ENCODE data around the gene SPTLC2.
"Not testable (repeated sequence)": the region's sequence is repeated elsewhere in the genome, so short reads cannot be mapped to it uniquely, and the experiment has no call there.

SPTLC2 gene

GRCh38 chr14:77544571-77544970 is 71.9 kb downstream of the SPTLC2 start:
- TF ChIP-seq CTCF (IDR thresholded peaks at IDR 0.05), result no peak
- Histone ChIP-seq H3K36me3 (peaks cover 82% of the 10 kb centered on the region), H3K27me3 (no peaks in the 10 kb centered on the region), H3K9me3 (no peaks in the 10 kb centered on the region), H3K27ac (no peak overlapping the region), H3K4me1 (ENCODE audit: control insufficient read depth in 1 of 2, insufficient read depth in 1 of 2, low read depth in 1 of 2, low read length in 1 of 2) (peaks cover 0 to 4% of the 10 kb centered on the region in 2 experiments), H3K4me3 (ENCODE audit: low read depth in 1 of 2, low read length in 1 of 2) (no peak overlapping the region)

- Histone ChIP-seq H3K27ac (no peak overlapping the region), H3K9me3 (no peaks in the 10 kb centered on the region), H3K27me3 (no peaks in the 10 kb centered on the region), H3K4me1 (ENCODE audit: control insufficient read depth in 1 of 2, insufficient read depth in 1 of 2, low read depth in 1 of 2, low read length in 1 of 2) (peaks cover 0 to 5% of the 10 kb centered on the region in 2 experiments), H3K4me3 (ENCODE audit: low read depth in 1 of 2, low read length in 1 of 2) (no peak overlapping the region), H3K36me3 (peaks cover 76% of the 10 kb centered on the region)
- TF ChIP-seq CTCF (IDR thresholded peaks at IDR 0.05), result no peak
Observed at GRCh38 chr14:77543637-77544334, 72.7 kb downstream of the SPTLC2 start.

DNA sequence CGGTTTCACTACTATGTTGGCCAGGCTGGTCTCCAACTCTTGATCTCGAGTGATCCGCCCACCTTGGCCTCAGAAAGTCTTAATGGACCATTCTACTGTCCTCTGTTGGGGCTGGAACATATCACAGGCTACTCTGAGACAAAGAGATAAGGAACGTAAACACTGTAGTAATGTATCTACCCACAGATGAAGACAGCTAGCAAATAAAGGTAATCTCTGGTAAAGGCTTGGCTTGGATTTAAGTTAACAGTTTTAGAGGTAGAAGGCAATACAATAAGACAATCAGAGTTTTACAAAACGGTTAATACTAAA is 73.2 kb downstream of the SPTLC2 start:
- no peaks in the 10 kb centered on the region for H3K27me3 ChIP-seq
- peaks cover 76% of the 10 kb centered on the region for H3K36me3 ChIP-seq
- no peaks in the 10 kb centered on the region for H3K9me3 ChIP-seq
- H3K4me3 ChIP-seq (ENCODE audit: low read depth in 1 of 2, low read length in 1 of 2), result no peak overlapping the region
- no peak for TF ChIP-seq CTCF (IDR thresholded peaks at IDR 0.05)
- H3K27ac ChIP-seq, result no peak overlapping the region
- H3K4me1 ChIP-seq (ENCODE audit: control insufficient read depth in 1 of 2, insufficient read depth in 1 of 2, low read depth in 1 of 2, low read length in 1 of 2), result peaks cover 0 to 11% of the 10 kb centered on the region in 2 experiments

DNA sequence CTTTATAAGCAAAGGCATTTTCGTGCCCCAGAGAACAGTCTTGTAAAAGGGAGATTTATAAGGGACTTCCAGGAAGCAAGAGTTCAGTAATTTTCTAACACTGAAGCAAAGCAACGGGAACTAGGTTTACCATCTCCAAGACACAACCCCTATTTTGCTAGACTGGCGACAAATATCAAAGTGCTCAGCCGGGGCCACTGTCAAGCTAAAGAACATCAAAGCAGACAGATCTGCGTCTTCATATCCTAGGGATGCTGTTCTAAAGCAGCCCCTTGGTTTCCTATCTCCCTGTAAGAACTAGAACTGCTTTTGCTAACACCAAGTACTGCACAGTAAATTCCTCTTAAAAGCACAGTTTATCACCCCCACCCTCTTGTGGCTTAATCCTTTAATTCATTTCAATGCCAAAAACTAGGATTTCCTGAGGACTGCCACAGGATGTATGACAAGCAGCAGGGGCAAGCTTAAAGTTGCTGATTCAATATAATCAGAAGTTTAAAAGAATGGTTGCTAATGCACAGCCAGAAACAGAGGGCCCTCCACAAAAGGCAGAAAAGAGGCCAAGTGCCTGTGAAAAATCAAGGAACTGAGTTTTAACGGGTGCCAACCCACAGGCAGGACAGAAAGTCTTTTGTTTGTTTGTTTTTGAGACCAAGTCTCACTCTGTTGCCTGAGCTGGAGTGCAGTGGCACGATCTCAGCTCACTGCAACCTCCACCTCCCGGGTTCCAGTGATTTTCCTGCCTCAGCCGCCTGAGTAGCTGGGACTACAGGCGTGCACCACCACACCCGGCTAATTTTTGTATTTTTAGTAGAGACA is 73.8 kb downstream of the SPTLC2 start:
- H3K4me3 ChIP-seq (ENCODE audit: low read depth in 1 of 2, low read length in 1 of 2), result no peak overlapping the region
- no peak for TF ChIP-seq CTCF (IDR thresholded peaks at IDR 0.05)
- no peaks in the 10 kb centered on the region for H3K9me3 ChIP-seq
- H3K36me3 ChIP-seq, result peaks cover 72% of the 10 kb centered on the region
- peak overlapping the region; percentile 47 for H3K27ac ChIP-seq
- peaks cover 0 to 17% of the 10 kb centered on the region in 2 experiments for H3K4me1 ChIP-seq (ENCODE audit: control insufficient read depth in 1 of 2, insufficient read depth in 1 of 2, low read depth in 1 of 2, low read length in 1 of 2)
- no peaks in the 10 kb centered on the region for H3K27me3 ChIP-seq

DNA sequence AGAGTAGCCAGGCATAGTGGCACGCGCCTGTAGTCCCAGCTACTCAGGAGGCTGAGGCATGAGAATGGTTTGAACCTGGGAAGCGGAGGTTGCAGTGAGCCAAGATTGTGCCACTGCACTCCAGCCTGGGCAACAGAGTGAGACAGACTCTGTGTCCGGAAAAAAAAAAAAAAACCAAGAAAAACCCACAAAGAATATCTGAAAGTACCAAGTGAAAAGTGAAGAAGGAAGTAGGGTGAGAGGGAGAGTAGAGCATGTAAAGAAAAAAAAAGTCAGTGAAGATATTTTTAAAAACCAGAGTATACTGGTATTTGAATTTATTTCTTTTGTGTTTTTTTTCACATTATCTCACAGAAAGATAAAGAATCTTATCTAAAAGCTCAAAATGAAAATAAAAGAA is 74.5 kb downstream of the SPTLC2 start:
- Histone ChIP-seq H3K4me3 (ENCODE audit: low read depth in 1 of 2, low read length in 1 of 2) (no peak overlapping the region), H3K27ac (peak overlapping the region; percentile 47), H3K9me3 (no peaks in the 10 kb centered on the region), H3K36me3 (peaks cover 65% of the 10 kb centered on the region), H3K27me3 (no peaks in the 10 kb centered on the region), H3K4me1 (ENCODE audit: control insufficient read depth in 1 of 2, insufficient read depth in 1 of 2, low read depth in 1 of 2, low read length in 1 of 2) (peaks cover 0 to 24% of the 10 kb centered on the region in 2 experiments)
- no peak for TF ChIP-seq CTCF (IDR thresholded peaks at IDR 0.05)

GRCh38 chr14:77536951-77537350 is 79.5 kb downstream of the SPTLC2 start:
- H3K36me3 ChIP-seq, result peaks cover 37% of the 10 kb centered on the region
- not testable (repeated sequence) for H3K4me3 ChIP-seq (ENCODE audit: low read depth in 1 of 2, low read length in 1 of 2); H3K27me3 ChIP-seq; H3K27ac ChIP-seq; H3K9me3 ChIP-seq
- peaks cover 0 to 22% of the 10 kb centered on the region in 2 experiments for H3K4me1 ChIP-seq (ENCODE audit: control insufficient read depth in 1 of 2, insufficient read depth in 1 of 2, low read depth in 1 of 2, low read length in 1 of 2)
